GM12878 (cell line): ENCODE results near the gene ANO4. TPM values are rescaled to one million over a fixed set of nuclear protein-coding genes. Genes with fewer than 3 reads are reported as not detected.

Source experiments
- CBFB ChIP-seq: IDR thresholded peaks from 2 replicates; pipeline ENCODE4 v1.6.1; 2016; ENCODE audit warnings: antibody characterized with exemption, low read depth
- CBX3 ChIP-seq: fragments of 200-600 bp; sonication (generic); IDR thresholded peaks from 2 replicates; pipeline ENCODE4 v1.6.1; 2016; ENCODE audit warnings: low read depth, borderline replicate concordance
- CHD2 ChIP-seq: IDR thresholded peaks from 2 replicates; pipeline ENCODE4 v1.6.1; 2011; ENCODE audit warnings: low read depth, low read length, improper control_type of control experiment, borderline replicate concordance
- IRF4 ChIP-seq: IDR thresholded peaks from 2 replicates; pipeline ENCODE4 v1.6.1; 2011; ENCODE audit warnings: low read depth, low read length
- MYB ChIP-seq: fragments of 150-350 bp; IDR thresholded peaks from 2 replicates; pipeline ENCODE4 v1.6.1; 2014; ENCODE audit warnings: mild to moderate bottlenecking, low read depth, low read length, borderline replicate concordance
- NKRF ChIP-seq: fragments of 450-650 bp; conservative IDR thresholded peaks from 2 replicates; pipeline ENCODE4 v1.6.1; 2017; ENCODE audit warnings: mild to moderate bottlenecking, moderate library complexity
- NR2C2 ChIP-seq: IDR thresholded peaks from 2 replicates; pipeline ENCODE4 v1.6.1; 2011; ENCODE audit warnings: borderline replicate concordance, low read depth; ENCODE audit not compliant: control insufficient read depth, insufficient read length
- POLR2A ChIP-seq: IDR thresholded peaks from 2 replicates; pipeline ENCODE4 v1.6.1; 2011; ENCODE audit warnings: low read depth, mild to moderate bottlenecking, low read length
- REST ChIP-seq: IDR thresholded peaks from 2 replicates; pipeline ENCODE4 v1.6.1; 2012; ENCODE audit warnings: mild to moderate bottlenecking, low read depth, low read length
- SREBF2 ChIP-seq: IDR thresholded peaks from 2 replicates; pipeline ENCODE4 v1.6.1; 2012; ENCODE audit warnings: mild to moderate bottlenecking, low read length
- SUZ12 ChIP-seq: fragments of 200-600 bp; sonication (generic); IDR thresholded peaks from one replicate; pipeline ENCODE4 v1.6.1; 2018; ENCODE audit warnings: antibody characterized with exemption, mild to moderate bottlenecking; ENCODE audit not compliant: unreplicated experiment
- WRNIP1 ChIP-seq: IDR thresholded peaks from 2 replicates; pipeline ENCODE4 v1.6.1; 2011; ENCODE audit warnings: low read depth, low read length, improper control_type of control experiment, borderline replicate concordance
- polyA plus RNA-seq, 11 experiments: library from polyadenylated mRNA; depleted of rRNA in 4 of 11; unstranded in 6 of 11; stranded (reverse) in 5 of 11; fragments of >200 nt; fragmentation: Nextera tagmentation in 4 of 11; fragmentation: Illumina TruSeq in 1 of 11; extraction: Ambion mirVana in 4 of 11; extraction: Trizol in 1 of 11; gene quantifications; 1 replicate in 1 of 11; 2 replicates in 10 of 11; pipeline versions ENCODE4 v1.2.1 to v1.2.3, GENCODE V29; 2011 to 2016; ENCODE audit warnings: inconsistent platforms in 2 of 11, missing spikeins in 2 of 11, low read depth in 1 of 11
- total RNA-seq, 4 experiments: library from RNA; depleted of rRNA in 3 of 4; stranded (reverse); fragments of >200 nt in 3 of 4; fragmentation: Illumina TruSeq in 1 of 4; extraction: Trizol in 1 of 4; gene quantifications; 2 replicates each; pipeline versions ENCODE4 v1.2.1 to v1.2.3, GENCODE V29; 2013 to 2021

Gene ANO4
- total and polyA plus RNA-seq, 10 of the 15 experiments (the other 5 are each of a cell fraction or from before 2014, with no cell fraction given): not detected

- no peak for TF ChIP-seq REST
- TF ChIP-seq CBFB: no peak
- TF ChIP-seq NKRF: no peak
- TF ChIP-seq POLR2A: no peak
- no peak for TF ChIP-seq WRNIP1
- no peak for TF ChIP-seq NR2C2
- no peak for TF ChIP-seq SUZ12
- no peak for TF ChIP-seq CHD2
- no peak for TF ChIP-seq SREBF2
- no peak for TF ChIP-seq CBX3
- no peak for TF ChIP-seq IRF4
- no peak for TF ChIP-seq MYB
Measured at GRCh38 chr12:101111441-101111840, 316.9 kb downstream of the ANO4 start (continued).
